GM06990 (cell line): ENCODE data around the gene VOPP1.

Source experiments
- DNase-seq: peaks from one replicate; pipeline ENCODE4 v3.0.0-alpha.2; 2011; ENCODE audit not compliant: insufficient read length; ENCODE audit errors: extremely low read depth
- H3K27me3 ChIP-seq: replicated peaks from 2 replicates; pipeline ENCODE4 v1.6.0; 2011; ENCODE audit warnings: low read length; ENCODE audit not compliant: control insufficient read depth, insufficient read depth
- H3K36me3 ChIP-seq: 2 replicates; pipeline ENCODE4 v1.5.1; 2011; ENCODE audit warnings: low read length; ENCODE audit not compliant: control insufficient read depth, insufficient read depth
- H3K4me3 ChIP-seq: replicated peaks from 2 replicates; pipeline ENCODE4 v1.5.1; 2011; ENCODE audit warnings: low read depth, mild to moderate bottlenecking, control low read depth, low read length
- TF ChIP-seq, protein P1 (sequence below): IDR thresholded peaks from 2 replicates; pipeline ENCODE4 v1.5.1; 2011; ENCODE audit warnings: low read length, control low read depth, mild to moderate bottlenecking, inconsistent platforms; ENCODE audit not compliant: insufficient read depth, poor library complexity, severe bottlenecking

The VOPP1 gene

DNA sequence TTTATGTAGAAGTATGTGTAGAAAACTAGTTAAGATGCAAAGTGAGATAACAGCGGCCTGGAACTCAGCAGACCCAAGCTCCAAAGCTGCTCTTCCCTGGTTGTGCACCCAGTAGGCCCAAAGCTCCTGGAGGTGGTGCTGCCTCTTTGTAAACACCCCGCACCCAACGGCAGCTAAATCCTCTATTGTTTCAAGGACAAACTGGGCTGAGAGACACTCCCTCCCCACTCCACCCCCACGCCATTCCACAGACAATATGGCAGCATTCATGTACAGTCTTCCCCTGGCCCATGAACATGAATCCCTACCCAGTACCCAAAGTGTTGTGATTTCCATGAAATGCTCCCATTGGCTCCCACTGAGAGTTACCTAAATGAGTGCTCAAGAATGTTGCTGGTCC is 73.5 kb downstream of the VOPP1 start:
- H3K27me3 ChIP-seq: no peaks in the 10 kb centered on the region
- TF ChIP-seq, protein P1, sequence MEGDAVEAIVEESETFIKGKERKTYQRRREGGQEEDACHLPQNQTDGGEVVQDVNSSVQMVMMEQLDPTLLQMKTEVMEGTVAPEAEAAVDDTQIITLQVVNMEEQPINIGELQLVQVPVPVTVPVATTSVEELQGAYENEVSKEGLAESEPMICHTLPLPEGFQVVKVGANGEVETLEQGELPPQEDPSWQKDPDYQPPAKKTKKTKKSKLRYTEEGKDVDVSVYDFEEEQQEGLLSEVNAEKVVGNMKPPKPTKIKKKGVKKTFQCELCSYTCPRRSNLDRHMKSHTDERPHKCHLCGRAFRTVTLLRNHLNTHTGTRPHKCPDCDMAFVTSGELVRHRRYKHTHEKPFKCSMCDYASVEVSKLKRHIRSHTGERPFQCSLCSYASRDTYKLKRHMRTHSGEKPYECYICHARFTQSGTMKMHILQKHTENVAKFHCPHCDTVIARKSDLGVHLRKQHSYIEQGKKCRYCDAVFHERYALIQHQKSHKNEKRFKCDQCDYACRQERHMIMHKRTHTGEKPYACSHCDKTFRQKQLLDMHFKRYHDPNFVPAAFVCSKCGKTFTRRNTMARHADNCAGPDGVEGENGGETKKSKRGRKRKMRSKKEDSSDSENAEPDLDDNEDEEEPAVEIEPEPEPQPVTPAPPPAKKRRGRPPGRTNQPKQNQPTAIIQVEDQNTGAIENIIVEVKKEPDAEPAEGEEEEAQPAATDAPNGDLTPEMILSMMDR: no peak
- H3K36me3 ChIP-seq: peaks cover 50% of the 10 kb centered on the region

DNA sequence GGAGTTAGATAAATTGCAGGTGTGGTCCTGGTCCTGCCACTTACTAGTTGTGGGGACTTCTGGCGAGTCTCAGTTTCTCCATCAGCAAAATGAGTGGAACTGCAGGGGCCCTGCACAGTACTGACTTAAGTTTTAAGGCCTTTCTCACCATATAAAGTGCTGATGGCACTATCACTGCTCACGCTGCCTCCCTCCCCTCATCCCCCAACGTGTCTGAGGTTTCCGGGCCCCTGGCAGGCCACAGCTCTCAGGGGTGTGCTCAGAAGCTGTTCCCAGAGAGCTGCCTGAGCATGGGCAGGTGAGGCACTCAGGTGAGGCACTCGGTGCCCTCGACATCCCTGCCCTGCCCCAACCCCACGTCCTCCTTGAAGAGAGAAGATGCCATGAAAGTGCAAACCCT is 74.2 kb downstream of the VOPP1 start:
- TF ChIP-seq, protein P1: no peak
- H3K36me3 ChIP-seq: peaks cover 53% of the 10 kb centered on the region
- H3K4me3 ChIP-seq: no peak overlapping the region
- DNase-seq: no peak
- H3K27me3 ChIP-seq: no peaks in the 10 kb centered on the region

More for the DNA sequence above, 73.5 kb downstream of the VOPP1 start:
- DNase-seq: no peak
- H3K4me3 ChIP-seq: no peak overlapping the region

DNA sequence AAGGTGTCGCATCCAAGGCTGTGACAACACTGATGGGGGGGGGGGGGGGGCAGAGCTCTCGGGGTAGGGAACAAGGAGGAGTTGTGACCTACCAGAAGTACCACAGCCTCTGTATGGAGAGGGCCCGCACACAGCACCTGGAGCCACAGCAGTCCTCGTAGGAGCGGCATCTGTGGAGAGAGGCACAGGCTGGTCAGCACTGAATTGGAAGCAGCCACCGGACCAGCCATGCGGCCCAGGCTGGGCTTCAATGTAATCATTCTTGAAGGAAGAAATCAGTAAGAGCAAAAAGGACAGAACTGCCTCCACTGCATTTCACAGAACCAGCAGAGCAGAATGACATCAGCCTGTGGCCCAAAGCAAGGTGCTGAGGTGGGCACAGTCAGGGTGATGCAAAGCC is 74.8 kb downstream of the VOPP1 start:
- no peak for DNase-seq
- H3K36me3 ChIP-seq: peaks cover 56% of the 10 kb centered on the region
- no peaks in the 10 kb centered on the region for H3K27me3 ChIP-seq
- TF ChIP-seq, protein P1: no peak
- H3K4me3 ChIP-seq: no peak overlapping the region

DNA sequence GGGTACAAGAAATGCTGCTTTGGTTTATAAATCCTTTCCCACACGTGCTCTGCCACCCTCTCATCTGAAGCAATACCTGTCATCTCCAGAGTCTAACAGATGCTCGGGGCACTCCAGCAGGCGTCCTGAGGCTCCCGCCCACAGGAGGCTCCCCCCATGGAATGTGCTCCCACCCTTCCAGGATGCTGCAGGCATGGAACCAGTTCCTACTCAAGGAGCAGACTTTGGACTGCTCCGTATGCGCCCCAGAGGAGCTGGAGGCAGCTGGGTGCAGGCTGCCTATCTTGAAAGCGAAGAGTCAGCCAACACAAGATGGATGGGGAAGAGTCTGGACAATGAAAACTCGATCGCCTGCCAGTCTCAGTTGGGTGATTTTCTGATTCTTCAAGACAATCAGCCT is 75.4 kb downstream of the VOPP1 start:
- no peak for DNase-seq
- TF ChIP-seq, protein P1: no peak
- Histone ChIP-seq H3K4me3 (no peak overlapping the region), H3K36me3 (peaks cover 61% of the 10 kb centered on the region), H3K27me3 (no peaks in the 10 kb centered on the region)

DNA sequence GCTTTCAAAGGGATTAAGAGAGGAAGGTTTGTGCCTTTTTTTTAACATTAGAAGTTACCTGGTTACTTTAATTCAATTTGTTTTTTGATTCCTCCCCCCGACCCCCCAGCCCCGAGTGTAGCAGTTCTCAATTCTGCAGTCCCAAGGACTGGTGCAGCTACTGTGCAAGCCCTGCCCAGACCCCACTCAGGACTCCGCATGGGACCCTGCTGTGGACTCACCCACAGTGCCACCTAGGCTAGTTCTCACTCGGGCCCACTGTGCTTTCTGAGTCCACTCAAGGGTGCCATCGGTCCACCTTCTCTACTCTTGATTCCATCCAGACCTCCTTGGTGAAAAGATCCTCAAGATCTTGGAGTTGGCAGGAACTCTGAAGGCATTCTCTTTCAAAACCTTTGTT is 77.4 kb downstream of the VOPP1 start:
- peaks cover 64% of the 10 kb centered on the region for H3K36me3 ChIP-seq
- DNase-seq: no peak
- no peaks in the 10 kb centered on the region for H3K27me3 ChIP-seq
- TF ChIP-seq, protein P1: no peak
- H3K4me3 ChIP-seq: no peak overlapping the region

DNA sequence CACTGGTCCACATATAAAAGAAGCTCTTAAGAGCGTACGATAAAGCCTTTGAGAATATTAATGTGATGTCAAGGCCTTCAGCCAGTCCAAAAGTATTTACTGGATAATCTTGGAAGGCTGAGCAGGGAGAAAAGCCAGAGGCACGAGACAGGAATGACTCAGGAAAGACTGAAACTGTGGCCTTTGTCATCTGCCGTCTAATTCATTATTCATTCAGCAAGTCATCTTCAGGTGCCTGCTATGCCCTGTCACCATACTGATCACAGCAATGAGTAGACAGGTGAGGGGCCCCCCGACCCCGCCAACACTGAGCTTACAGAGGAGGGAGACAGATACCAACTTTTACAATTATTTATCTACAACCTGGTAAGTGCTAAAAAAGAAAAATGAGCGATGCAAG is 78.9 kb downstream of the VOPP1 start:
- Histone ChIP-seq H3K27me3 (no peaks in the 10 kb centered on the region), H3K36me3 (peaks cover 68% of the 10 kb centered on the region), H3K4me3 (no peak overlapping the region)
- TF ChIP-seq, protein P1: no peak
- DNase-seq: no peak
